GM23338 (cell line): Measurements from ENCODE around the gene DHRS12.

ENCODE experiments used
- CREB1 ChIP-seq: fragments of 250-450 bp; sonication (Bioruptor Pico); IDR thresholded peaks from 2 replicates; pipeline ENCODE4 v1.5.0; 2020; ENCODE audit warnings: low read depth, mild to moderate bottlenecking, moderate library complexity
- CTCF ChIP-seq, 2 experiments: fragments of 200-600 bp in 1 of 2; sonication (generic) in 1 of 2; conservative IDR thresholded peaks; 2 replicates each; pipeline versions ENCODE4 v1.5.1 to v1.6.1; 2016 to 2017; ENCODE audit warnings: antibody characterized with exemption in 2 of 2, low read depth in 2 of 2, mild to moderate bottlenecking in 2 of 2, moderate library complexity in 1 of 2
- ETS1 ChIP-seq: IDR thresholded peaks from 2 replicates; pipeline ENCODE4 v1.6.1; 2016; ENCODE audit warnings: antibody characterized with exemption
- EZH2 ChIP-seq: fragments of 200-600 bp; sonication (generic); IDR thresholded peaks from one replicate; pipeline ENCODE4 v1.8.0; 2017; ENCODE audit warnings: antibody characterized with exemption, mild to moderate bottlenecking, low read depth; ENCODE audit not compliant: unreplicated experiment
- EZH2phosphoT487 ChIP-seq: fragments of 200-600 bp; sonication (generic); IDR thresholded peaks from one replicate; pipeline ENCODE4 v1.8.1; 2018; ENCODE audit warnings: antibody characterized with exemption; ENCODE audit not compliant: unreplicated experiment
- POLR2AphosphoS5 ChIP-seq: IDR thresholded peaks from 2 replicates; pipeline ENCODE4 v1.6.1; 2016; ENCODE audit warnings: antibody characterized with exemption, low read depth
- REST ChIP-seq: IDR thresholded peaks from one replicate; pipeline ENCODE4 v1.6.1; 2018; ENCODE audit warnings: antibody characterized with exemption; ENCODE audit not compliant: unreplicated experiment
- ZNF114 ChIP-seq: fragments of 250-450 bp; sonication (Bioruptor Pico); IDR thresholded peaks from 2 replicates; pipeline ENCODE4 v1.5.0; 2020; ENCODE audit warnings: mild to moderate bottlenecking, moderate library complexity

- TF ChIP-seq POLR2AphosphoS5 = no peak
- TF ChIP-seq EZH2phosphoT487 = no peak
- no peak for TF ChIP-seq ZNF114
- no peak for TF ChIP-seq EZH2
- TF ChIP-seq CTCF (conservative IDR thresholded peaks at IDR 0.05; ENCODE audit: low read depth in 2 of 2) = no peak
- TF ChIP-seq REST = no peak
- TF ChIP-seq ETS1 = no peak
- TF ChIP-seq CREB1 (CRISPR knock-in tag) = no peak
Observed at GRCh38 chr13:51729866-51730553, 74.0 kb downstream of the DHRS12 start.
